ENCODE results near the gene KCNQ1OT1.

The KCNQ1OT1 gene

DNA sequence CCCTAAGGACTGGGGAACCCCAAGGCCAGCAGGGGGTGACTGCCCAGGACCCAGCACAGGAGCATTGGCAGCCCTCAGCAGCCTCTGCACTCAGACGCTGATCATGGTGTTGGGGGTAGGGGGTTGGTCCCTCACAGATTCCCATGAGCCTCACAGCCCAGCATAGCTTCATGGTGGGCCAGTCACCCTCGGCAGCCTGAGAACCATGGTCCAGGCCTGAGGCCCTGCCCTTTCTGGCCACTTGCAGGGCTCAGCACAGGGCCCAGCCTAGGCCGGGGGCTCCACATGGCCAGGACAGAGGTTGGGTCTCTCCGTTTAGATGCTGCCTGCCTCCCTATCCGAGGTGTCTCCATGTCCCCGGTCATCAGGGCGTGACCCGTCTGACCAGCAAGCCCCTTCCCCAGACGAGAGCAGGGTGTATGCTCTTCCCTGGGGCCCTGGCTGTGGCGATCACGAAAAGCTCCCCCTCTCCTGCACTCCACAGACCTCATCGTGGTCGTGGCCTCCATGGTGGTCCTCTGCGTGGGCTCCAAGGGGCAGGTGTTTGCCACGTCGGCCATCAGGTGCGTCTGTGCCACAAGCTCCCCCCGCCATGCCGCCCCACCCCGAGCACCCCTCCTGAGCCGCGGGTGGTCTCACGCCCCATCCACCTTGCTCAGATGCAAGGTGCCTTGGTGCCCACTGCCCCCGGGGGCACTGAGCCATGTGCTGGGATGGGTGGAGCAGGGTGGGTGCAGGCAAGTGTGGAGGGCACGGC lies 128.8 kb downstream of the KCNQ1OT1 start:
- no peak for DNase-seq (ENCODE audit: low spot score)

DNA sequence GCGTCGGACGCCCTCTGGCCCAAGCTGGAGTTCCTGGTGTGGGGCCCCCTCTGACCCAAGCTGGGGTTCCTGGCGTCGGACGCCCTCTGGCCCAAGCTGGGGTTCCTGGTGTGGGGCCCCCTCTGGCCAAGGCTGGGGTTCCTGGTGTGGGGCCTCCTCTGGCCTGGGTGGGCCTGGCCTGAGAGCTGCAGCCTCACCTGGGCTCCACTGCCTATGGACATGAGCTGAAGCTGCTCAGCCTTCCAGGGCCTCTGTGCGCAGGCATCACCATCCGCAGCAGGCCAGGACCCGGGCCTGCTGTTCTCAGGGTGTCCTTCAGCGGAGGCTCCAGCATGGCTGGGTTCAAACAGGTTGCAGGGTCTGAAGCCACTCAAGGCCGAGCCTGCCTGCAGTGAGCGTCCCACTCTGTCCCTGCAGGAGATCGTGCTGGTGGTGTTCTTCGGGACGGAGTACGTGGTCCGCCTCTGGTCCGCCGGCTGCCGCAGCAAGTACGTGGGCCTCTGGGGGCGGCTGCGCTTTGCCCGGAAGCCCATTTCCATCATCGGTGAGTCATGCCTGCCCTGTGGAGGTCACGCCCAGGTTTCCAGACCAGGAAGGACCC lies 129.5 kb downstream of the KCNQ1OT1 start:
- no peak for DNase-seq (ENCODE audit: low spot score)

- DNase-seq (ENCODE audit: low spot score): no peak
Observed at GRCh38 chr11:2569731-2570210, 130.0 kb downstream of the KCNQ1OT1 start.

DNA sequence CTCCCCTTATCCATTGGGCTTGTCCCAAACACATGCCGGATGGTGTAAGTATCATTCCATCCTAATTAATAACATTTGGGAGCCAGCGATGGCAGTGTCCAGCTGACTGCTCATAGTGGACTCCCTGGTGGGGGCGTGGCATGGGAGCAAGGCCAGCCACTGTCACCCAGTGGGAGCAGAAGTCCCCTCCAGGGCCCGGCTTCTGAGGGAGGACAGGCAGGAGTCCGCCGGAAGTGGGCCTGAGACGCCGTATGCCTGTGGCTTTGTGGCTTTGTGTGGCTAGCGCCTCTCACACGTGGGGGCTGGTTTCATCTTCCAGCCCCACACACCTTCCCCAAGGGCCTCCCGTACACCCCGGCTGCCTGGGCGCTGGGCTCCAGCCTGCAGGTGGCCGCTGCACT lies 130.5 kb downstream of the KCNQ1OT1 start:
- DNase-seq (ENCODE audit: low spot score): no peak

GRCh38 chr11:2567026-2567671 lies 132.6 kb downstream of the KCNQ1OT1 start:
- no peak for DNase-seq (ENCODE audit: low spot score)

DNA sequence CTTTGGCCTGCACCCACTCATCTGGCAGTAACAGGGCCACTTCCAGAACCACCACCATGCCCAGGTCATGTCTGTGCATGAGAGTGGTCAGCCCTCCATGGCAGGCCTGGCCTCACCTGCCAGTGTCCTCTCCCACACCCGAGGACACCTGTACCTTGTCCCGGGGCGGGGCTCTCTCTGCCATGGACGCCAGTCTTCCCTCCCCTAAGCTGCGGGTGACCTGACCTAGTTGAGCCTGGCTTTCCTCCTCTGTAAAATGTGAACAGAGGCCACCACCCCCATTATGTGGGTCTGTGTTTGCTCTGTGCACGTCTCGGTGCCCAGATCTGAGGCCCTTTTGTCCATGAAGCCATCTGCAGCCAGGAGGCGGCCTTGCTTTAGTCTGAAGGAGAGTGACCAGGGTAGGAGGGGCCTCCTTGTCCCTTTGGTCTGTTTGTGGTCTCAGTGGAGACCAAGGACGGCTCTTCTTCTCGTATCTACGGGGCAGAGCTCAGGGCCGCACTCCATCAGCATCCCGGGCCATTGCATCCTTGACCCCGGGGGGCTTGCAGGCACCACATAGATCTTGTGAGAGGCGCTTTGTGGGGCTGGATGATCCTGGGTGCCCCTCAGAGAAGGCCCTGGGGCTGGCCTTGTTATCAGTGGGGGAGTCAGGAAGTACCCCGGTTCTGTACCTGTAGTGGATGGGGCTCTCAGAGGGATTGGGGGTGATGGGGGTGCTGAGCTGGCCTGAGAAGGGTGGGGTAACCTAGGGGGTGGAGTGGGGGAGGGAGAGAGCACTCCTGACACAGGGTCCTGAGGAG lies 133.4 kb downstream of the KCNQ1OT1 start:
- no peak for DNase-seq (ENCODE audit: low spot score)

DNA sequence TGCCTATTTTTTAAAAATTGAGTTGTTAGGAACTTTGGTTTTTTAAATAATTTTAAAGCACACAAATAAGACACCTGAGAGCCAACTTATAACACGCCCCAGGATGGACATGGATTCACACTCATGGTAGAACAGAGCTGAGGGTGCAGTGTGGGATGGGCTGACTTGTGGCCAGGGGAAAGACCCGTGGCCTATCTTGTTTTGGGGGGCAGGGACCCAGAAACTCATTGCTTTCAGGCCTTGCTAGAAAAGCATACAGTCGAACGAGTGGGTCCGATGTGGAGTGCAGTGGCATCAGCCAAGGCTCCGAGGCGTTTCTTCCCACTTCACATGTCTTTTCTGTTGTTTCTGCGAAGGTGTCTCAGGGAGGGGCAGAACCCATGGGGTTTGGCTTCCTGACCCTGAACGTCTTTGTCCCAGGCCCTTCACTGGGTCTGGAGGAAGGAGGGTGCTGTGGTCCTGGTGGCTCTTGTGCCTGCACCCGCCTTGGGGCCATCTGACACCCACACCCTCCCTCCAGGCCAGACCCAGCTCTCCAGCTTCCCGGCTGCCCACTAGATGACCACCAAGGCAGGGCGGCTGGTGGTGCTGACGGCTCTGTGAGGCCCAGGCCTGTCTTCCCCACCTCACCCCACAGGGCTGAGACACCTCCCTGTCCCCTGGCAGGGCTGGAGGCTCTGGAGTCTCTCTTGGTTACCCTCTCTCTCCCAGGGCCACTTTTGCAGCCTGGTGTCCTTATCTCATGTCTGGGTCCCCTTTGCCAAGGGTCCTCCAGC lies 134.2 kb downstream of the KCNQ1OT1 start:
- DNase-seq (ENCODE audit: low spot score): no peak

GRCh38 chr11:2564588-2565425 lies 135.0 kb downstream of the KCNQ1OT1 start:
- no peak for DNase-seq (ENCODE audit: low spot score)

DNA sequence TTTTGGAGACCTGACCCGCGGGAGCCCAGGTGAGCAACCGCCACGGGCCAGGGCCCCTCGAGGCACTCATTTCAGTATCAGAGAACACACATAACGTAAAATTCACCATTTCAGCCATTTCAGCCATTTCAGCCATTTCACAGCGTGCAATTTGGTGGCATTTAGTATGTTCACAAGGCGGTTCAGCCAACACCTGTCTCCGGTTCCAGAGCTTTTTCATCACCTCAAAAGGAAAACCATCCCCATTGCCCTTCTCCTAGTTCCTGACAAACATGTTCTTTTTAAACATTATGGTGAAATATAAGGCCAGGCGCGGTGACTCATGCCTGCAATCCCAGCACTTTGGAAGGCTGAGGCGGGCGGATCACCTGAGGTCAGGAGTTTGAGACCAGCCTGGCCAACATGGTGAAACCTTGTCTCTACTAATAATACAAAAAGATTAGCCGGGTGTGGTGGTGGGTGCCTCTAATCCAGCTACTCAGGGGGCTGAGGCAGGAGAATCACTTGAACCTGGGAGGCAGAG lies 135.7 kb downstream of the KCNQ1OT1 start:
- DNase-seq (ENCODE audit: low spot score): no peak

- no peak for DNase-seq (ENCODE audit: low spot score)
Observed at GRCh38 chr11:2563213-2564007, 136.4 kb downstream of the KCNQ1OT1 start.

GRCh38 chr11:2562890-2563212 lies 136.9 kb downstream of the KCNQ1OT1 start:
- DNase-seq (ENCODE audit: low spot score): no peak

DNA sequence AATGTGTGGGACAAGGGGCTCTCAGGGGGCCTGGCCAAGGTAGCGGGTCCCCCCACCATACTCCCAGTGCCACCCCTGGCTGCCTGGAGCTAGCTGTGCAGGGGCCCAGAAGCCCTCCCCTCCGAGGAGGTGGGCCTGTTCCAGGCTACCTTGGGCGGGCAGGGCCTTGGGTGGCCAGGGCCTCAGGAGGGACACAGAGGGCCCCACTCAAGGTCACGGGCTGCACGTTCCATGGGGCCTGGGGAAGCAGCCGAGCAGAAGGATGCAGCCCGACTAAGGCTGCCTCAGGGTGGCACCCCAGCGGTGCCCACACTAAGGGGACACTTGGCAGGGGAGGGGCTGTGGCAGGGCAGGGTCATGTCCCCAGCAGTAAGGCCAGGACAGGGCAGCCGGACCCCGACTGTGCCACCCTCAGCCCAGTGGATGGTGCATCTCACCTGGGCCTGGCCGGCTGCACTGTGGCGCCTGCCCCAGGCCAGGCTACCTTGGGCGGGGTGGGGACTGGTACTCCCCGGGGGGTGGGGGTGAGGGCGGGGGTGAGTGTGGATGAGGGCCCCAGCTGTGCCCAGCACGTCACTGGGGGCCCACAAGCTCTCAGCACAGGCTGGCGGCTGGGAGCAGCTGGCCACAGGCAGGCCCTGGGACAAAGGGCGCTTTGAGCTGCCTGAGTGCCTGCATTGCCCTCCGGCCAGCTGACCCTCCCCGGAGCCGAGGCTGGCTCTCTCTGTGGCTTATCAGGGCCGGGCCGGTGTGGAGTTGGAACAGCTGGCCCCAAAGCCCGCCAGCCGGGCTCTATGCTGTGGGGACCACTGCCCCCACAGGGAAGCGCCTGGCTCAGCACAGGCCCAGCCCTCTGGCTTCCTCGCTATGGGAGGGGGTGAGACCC lies 137.9 kb downstream of the KCNQ1OT1 start:
- DNase-seq (ENCODE audit: low spot score): no peak

GRCh38 chr11:2559527-2560311 lies 140.1 kb downstream of the KCNQ1OT1 start:
- no peak for DNase-seq (ENCODE audit: low spot score)

DNA sequence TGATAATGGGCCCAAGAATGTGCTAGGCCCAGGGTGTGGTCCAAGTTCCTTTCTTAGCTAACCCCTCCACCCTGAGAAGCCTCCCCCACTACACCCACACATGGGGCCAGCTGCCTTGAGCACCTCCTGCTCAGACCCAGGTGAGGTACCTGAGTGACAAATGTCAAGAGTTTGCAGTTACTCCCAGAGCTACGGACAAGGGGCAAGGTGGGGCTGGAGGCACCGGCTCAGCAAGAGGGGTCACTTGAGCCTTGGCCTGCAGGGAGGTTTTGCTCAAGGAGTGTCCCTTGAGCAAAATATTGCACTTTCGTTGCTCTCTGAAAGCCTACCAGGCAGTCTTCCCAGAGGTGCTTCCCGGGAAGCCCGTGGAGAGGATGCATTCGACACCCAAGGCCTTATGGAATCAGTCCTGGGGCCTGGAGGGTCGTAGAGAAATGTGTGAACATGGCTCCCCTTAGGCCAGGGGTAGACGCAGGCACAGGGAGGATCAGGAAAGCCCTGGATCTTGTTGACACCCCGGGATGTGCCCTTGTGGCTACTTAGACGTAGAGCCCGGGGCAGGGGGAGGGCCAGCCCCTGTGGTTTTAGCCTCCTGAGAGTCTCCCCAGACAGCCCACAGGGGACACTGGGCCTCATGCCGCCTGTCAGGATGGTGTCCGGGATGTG lies 140.8 kb downstream of the KCNQ1OT1 start:
- DNase-seq (ENCODE audit: low spot score): no peak

GRCh38 chr11:2558397-2558796 lies 141.4 kb downstream of the KCNQ1OT1 start:
- DNase-seq (ENCODE audit: low spot score): no peak
